Skeletal muscle satellite cell (primary cell): Measurements from ENCODE around the gene DDR2.

Experiments
- H3K27me3 ChIP-seq: 2 replicates; pipeline ENCODE4 v1.7.0; 2013; ENCODE audit warnings: low read length; ENCODE audit not compliant: control insufficient read depth, insufficient read depth
- H3K36me3 ChIP-seq: 2 replicates; pipeline ENCODE4 v1.7.0; 2013; ENCODE audit warnings: mild to moderate bottlenecking, control low read depth, low read length; ENCODE audit not compliant: insufficient read depth
- H3K4me1 ChIP-seq: 2 replicates; pipeline ENCODE4 v1.7.0; 2013; ENCODE audit warnings: low read length; ENCODE audit not compliant: control insufficient read depth, insufficient read depth
- H3K4me2 ChIP-seq: 2 replicates; pipeline ENCODE4 v1.7.0; 2013; ENCODE audit warnings: mild to moderate bottlenecking, low read length
- H3K4me3 ChIP-seq: 2 replicates; pipeline ENCODE4 v1.7.0; 2013; ENCODE audit warnings: low read length
- H3K9ac ChIP-seq: 2 replicates; pipeline ENCODE4 v1.7.0; 2013; ENCODE audit warnings: mild to moderate bottlenecking, low read depth, low read length, moderate library complexity
- H3K9me3 ChIP-seq: replicated peaks from 2 replicates; pipeline ENCODE4 v1.7.0; 2013; ENCODE audit warnings: mild to moderate bottlenecking, control low read depth, low read length

DDR2 gene

DNA sequence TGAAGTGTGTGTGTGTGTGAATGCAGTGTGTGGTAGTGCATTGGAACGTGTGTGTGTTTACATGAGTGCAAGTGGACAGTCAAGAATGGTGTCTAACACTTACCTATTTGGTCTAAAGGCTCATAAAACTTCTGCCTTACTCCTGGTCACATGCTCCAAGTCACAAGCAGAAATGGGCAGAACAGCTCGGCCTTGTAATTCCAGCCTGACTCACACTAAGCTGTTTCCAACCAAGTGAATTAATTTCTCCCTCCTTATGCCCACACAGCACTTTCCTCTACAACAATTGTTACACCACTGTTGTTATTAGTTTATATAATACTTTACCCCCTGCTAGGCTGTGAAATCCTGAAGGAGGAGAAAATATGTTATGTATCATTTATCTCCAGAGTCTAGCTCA lies 43.8 kb downstream of the DDR2 start:
- Histone ChIP-seq H3K4me1 (peaks cover 74% of the 10 kb centered on the region), H3K4me2 (peak overlapping the region; percentile 25), H3K4me3 (no peak overlapping the region), H3K36me3 (no peaks in the 10 kb centered on the region), H3K9ac (no peak overlapping the region), H3K9me3 (peaks cover 5% of the 10 kb centered on the region), H3K27me3 (no peaks in the 10 kb centered on the region)

DNA sequence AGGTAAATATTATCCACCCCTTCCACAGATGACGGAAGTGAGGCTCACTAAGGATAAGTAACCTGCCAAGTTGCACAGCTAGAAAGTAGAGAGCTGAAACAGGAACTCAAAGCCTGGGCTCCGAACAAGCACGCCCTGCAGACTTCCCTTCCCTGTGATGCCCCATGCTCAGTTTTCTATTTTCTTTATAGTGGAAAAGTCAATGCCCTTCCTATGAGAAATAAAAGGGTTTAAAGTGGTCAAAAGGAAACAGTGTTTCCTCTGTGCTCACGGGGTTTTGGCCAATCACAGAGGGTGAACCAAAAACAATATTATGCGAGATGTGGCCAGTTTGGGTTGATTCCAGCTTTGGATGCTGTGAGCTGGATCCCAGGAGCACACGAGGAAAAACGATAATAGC lies 44.5 kb downstream of the DDR2 start:
- Histone ChIP-seq H3K9me3 (peaks cover 5% of the 10 kb centered on the region), H3K4me1 (peaks cover 73% of the 10 kb centered on the region), H3K36me3 (no peaks in the 10 kb centered on the region), H3K4me2 (peak overlapping the region; percentile 25), H3K9ac (no peak overlapping the region), H3K27me3 (no peaks in the 10 kb centered on the region), H3K4me3 (no peak overlapping the region)

DNA sequence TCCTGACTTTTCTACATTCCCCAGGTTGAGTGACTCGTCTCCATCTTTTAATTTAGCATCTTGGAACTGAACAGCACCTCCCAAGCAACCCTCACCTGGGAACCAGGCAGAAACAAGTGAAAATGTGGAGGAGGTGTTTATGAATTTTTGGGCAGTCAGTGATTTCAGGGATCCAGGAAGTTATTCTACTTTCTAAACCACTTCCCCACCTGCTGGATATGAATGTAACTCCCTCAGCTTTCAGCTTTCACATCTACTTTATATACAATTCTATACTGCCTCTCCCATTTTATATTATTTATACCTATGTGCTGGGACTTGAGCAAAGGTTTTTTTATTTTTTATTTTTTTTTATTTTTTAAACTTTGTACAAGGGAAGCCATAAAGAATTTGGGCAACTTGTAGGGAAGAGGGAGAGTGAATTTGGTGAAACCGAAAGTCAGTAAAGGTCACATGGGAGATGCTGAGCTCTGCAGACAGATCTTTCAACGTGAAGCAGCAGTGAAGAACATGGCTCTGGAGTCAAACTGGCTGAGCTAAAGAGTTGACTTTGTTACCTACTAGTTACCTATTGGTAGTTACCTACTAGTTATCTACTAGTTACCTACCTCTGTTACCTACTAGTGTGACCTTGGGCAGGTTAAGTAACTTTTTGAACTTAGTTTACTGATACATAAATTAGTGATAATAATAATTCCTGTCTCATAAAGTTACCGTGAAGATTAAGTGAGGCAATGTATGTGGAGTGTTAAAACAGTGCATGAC lies 45.5 kb downstream of the DDR2 start:
- H3K4me3 ChIP-seq = no peak overlapping the region
- H3K4me2 ChIP-seq = peak overlapping the region; percentile 45
- H3K36me3 ChIP-seq = no peaks in the 10 kb centered on the region
- H3K9ac ChIP-seq = no peak overlapping the region
- H3K9me3 ChIP-seq = peaks cover 5% of the 10 kb centered on the region
- H3K27me3 ChIP-seq = no peaks in the 10 kb centered on the region
- H3K4me1 ChIP-seq = peaks cover 69% of the 10 kb centered on the region

DNA sequence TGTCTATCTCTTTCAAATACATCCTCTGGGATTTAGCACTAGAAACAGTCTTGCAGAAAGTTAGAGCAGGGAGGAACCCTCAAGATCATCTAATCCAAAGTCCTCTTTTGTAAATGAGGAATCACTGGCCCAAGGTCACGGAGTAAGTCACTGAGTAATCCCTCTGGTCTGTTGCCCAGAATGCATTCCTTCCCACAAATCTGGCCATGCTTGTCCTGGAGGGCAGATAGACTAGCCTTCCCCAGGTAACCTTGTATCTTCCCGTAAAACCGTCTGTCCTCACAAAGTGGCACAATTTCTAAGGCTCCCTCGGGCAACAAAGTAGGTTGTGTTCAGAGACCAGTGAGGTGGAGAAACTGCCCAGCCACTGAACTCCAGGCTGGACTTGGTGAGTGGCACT lies 46.2 kb downstream of the DDR2 start:
- Histone ChIP-seq H3K27me3 (no peaks in the 10 kb centered on the region), H3K9ac (no peak overlapping the region), H3K36me3 (no peaks in the 10 kb centered on the region), H3K4me2 (peak overlapping the region; percentile 45), H3K4me1 (peaks cover 62% of the 10 kb centered on the region), H3K9me3 (peaks cover 5% of the 10 kb centered on the region), H3K4me3 (no peak overlapping the region)

DNA sequence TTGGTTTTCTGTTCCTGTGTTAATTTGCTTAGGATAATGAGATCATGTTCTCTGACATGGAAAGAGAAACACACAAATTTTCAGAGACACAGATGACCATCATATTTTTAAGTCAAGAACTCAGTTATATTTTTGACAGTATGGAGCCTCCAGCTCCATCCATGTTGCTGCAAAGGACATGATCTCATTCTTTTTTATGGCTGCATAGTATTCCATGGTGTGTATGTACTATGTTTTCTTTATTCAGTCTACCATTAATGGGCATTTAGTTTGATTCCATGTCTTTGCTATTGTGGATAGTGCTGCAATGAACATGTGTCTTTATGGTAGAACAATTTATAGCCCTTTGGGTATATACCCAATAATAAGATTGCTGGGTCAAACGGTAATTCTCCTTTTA lies 47.0 kb downstream of the DDR2 start:
- no peak overlapping the region for H3K9ac ChIP-seq
- no peak overlapping the region for H3K4me2 ChIP-seq
- peaks cover 5% of the 10 kb centered on the region for H3K9me3 ChIP-seq
- H3K4me1 ChIP-seq = peaks cover 54% of the 10 kb centered on the region
- no peaks in the 10 kb centered on the region for H3K27me3 ChIP-seq
- no peak overlapping the region for H3K4me3 ChIP-seq
- H3K36me3 ChIP-seq = no peaks in the 10 kb centered on the region

DNA sequence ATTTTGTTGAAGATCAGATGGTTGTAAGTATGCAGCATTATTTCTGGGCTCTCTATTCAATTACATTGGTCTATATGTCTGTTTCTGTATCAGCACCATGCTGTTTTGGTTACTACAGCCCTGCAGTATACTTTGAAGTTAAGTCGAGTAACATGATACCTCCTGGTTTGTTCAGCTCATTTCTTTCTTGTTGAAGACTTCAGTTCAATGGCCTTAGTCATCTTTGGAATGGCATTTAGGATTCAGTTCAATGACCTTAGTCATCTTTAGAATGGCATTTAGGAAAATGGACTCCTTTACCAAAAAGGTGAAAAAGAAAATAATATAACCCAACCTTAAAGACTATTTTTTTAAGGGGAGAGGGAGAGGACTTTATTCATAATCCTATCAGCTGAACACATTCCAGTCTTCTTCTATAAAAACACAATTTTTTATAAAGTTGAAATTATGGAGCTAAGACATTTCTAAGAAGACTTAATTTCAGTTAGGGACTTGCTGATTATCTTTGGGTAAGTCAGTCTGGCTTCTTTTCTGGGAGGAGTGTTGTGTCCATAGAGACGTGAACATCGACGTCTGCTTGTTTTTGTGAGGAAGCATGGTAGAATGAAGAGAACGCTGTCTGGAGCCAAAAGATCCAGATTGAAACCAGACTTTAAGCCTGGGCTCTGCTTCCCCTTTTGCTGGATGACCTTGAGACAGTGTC lies 48.3 kb downstream of the DDR2 start:
- Histone ChIP-seq H3K9me3 (peaks cover 5% of the 10 kb centered on the region), H3K9ac (no peak overlapping the region), H3K4me1 (peaks cover 48% of the 10 kb centered on the region), H3K4me3 (no peak overlapping the region), H3K36me3 (no peaks in the 10 kb centered on the region), H3K27me3 (no peaks in the 10 kb centered on the region), H3K4me2 (no peak overlapping the region)

DNA sequence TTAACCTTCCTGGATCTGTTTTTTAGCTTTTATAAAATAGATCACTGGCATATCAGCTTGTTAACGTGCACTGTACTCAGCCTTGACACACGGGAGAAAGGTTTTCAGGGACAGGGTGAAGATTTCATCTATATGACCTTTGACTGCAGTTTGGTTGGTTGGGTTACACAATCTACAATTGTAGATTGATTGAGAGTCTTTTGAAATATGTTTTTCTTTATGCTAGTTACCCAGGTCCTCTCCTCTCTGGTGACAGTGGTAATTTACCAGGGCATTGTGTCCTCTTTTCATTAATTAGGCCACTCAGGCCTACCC lies 48.8 kb downstream of the DDR2 start:
- Histone ChIP-seq H3K9ac (no peak overlapping the region), H3K4me3 (no peak overlapping the region)

DNA sequence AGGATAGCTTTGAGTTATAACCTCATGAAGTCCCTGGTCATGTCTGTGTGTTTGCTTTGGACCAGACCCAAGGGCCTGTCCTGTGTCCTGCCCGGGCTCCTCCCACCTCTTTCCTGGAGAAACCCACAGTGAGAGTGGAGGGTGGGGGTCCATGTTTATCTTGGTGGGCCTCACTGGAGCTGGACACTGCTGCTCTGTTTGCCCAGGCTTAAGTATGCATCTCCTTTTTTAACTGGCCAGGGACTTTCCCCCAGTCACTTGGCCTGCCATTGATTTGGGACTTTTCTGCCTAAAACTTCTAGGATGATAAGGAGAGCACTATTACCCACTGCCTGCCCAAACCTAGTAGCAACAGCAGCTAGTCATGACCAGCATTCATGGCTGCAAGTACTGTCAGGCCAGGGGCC lies 49.8 kb downstream of the DDR2 start:
- Histone ChIP-seq H3K27me3 (no peaks in the 10 kb centered on the region), H3K4me3 (no peak overlapping the region), H3K9ac (no peak overlapping the region), H3K9me3 (peaks cover 5% of the 10 kb centered on the region), H3K36me3 (no peaks in the 10 kb centered on the region), H3K4me1 (peaks cover 34% of the 10 kb centered on the region), H3K4me2 (no peak overlapping the region)

More for the DNA sequence above, 48.8 kb downstream of the DDR2 start:
- H3K4me1 ChIP-seq = peaks cover 43% of the 10 kb centered on the region
- H3K4me2 ChIP-seq = no peak overlapping the region
- no peaks in the 10 kb centered on the region for H3K27me3 ChIP-seq
- peaks cover 5% of the 10 kb centered on the region for H3K9me3 ChIP-seq
- no peaks in the 10 kb centered on the region for H3K36me3 ChIP-seq

DNA sequence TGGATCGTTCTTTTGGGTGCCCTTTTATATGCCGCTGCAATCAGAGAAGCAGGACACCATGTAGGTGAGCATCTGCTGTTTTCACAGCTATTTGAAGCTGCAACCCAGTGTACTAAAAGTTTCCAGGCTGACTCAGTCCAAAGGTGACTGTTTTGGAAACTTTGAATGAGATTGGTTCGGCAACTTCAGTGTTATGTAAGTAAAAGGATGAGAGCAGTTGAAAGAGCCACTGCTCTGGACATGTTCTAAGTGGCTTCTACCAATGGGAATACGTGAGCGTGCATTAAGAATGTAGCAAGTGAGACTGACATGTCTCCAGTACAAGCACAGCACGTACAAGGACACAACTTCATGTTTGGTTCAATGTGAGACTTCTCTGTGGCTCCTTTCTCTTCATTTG lies 55.6 kb downstream of the DDR2 start:
- Histone ChIP-seq H3K27me3 (no peaks in the 10 kb centered on the region), H3K4me1 (peaks cover 48% of the 10 kb centered on the region), H3K4me2 (no peak overlapping the region), H3K9ac (no peak overlapping the region), H3K9me3 (no peaks in the 10 kb centered on the region), H3K4me3 (no peak overlapping the region), H3K36me3 (no peaks in the 10 kb centered on the region)

DNA sequence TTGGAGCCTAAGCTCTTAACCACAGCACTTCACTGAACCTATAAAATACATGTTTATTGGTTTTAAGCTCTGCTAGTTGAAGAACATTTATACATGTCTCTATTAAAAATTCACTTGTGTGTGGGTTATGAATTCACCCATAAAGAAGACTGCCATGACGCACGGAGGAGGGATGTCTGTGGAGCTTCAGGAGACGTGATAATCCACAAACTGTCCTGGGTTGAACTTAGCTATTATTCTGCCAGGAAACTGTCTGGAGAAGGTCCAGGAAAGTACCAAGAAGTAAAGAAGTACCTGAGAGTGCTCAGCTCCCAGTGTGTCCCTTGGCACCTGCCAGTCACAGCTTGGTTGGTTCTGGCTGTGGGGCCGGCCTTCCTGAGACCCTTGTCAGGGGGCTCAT lies 56.3 kb downstream of the DDR2 start:
- Histone ChIP-seq H3K27me3 (no peaks in the 10 kb centered on the region), H3K4me2 (no peak overlapping the region), H3K36me3 (no peaks in the 10 kb centered on the region), H3K4me3 (no peak overlapping the region), H3K9ac (no peak overlapping the region), H3K4me1 (peaks cover 48% of the 10 kb centered on the region), H3K9me3 (no peaks in the 10 kb centered on the region)

DNA sequence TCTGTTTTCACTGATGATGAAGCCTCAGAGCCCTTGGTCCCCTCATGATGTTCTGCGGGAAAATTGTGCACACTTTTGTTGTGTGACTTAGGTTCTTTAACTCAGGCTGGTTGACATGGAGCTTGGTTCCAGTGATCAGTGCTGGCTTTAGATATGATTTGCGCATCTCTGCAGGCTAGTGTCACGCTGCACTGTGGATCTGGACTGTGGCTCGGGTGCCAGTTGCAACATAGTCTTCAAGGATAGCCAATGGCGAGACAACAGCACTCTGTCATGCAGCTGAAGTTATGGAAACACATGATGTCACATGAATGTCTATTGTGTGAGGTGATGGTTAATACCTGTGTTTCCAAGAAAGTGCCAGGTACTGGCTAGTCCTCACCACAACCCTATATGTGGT lies 56.7 kb downstream of the DDR2 start:
- no peaks in the 10 kb centered on the region for H3K36me3 ChIP-seq
- H3K4me1 ChIP-seq = peaks cover 48% of the 10 kb centered on the region
- no peak overlapping the region for H3K4me2 ChIP-seq
- no peak overlapping the region for H3K9ac ChIP-seq
- H3K27me3 ChIP-seq = no peaks in the 10 kb centered on the region
- H3K9me3 ChIP-seq = no peaks in the 10 kb centered on the region
- H3K4me3 ChIP-seq = no peak overlapping the region
